Endothelial cell of umbilical vein (primary cell): ENCODE measurements around the gene CSNK1D. TPM values are rescaled to one million over a fixed set of nuclear protein-coding genes. Genes with fewer than 3 reads are reported as not detected.

Source experiments
- BruUV-seq: library from RNA; stranded (reverse); fragments of 400-500 nt; replicated peaks from 2 replicates; lab custom pipeline; 2021; lab: Mats Ljungman, UMichigan
- CTCF ChIA-PET: fragments of 300-600, 350-600 bp; sonication (Branson Sonifier 250); formaldehyde crosslinking; loops from one replicate; lab custom pipeline; 2021; ENCODE audit warnings: antibody characterized with exemption, inconsistent platforms; lab: Charles Lee
- POLR2A ChIA-PET: fragments of 300-600, 350-600 bp; sonication (Branson Sonifier 250); formaldehyde crosslinking; loops from one replicate; lab custom pipeline; 2021; ENCODE audit warnings: antibody characterized with exemption, inconsistent platforms; lab: Charles Lee
- DNase-seq: peaks from one replicate; pipeline ENCODE4 v3.0.0-alpha.2; 2011; ENCODE audit warnings: low read depth, low spot score
- FAIRE-seq: peaks from 2 replicates; lab custom pipeline; 2011; peaks lifted over from hg19 to GRCh38; lab: Jason Lieb, UNC
- H2AFZ ChIP-seq: 2 replicates; pipeline ENCODE4 v1.6.0; 2012; ENCODE audit warnings: low read depth, low read length, control low read depth, inconsistent platforms
- H3K27ac ChIP-seq: 2 replicates; pipeline ENCODE4 v1.5.1; 2011; ENCODE audit warnings: low read depth, mild to moderate bottlenecking, control low read depth, low read length, moderate library complexity; ENCODE audit not compliant: insufficient read depth
- H3K27me3 ChIP-seq, 2 experiments: 2 replicates each; pipeline versions ENCODE4 v1.6.0 to v1.6.1; 2011; ENCODE audit warnings: low read length in 2 of 2, mixed read lengths in 1 of 2; ENCODE audit not compliant: control insufficient read depth in 2 of 2, insufficient read depth in 2 of 2
- H3K36me3 ChIP-seq, 2 experiments: 2 replicates in 1 of 2; 3 replicates in 1 of 2; pipeline ENCODE4 v1.5.1; 2011; ENCODE audit warnings: low read length in 2 of 2, mild to moderate bottlenecking in 1 of 2, moderate library complexity in 1 of 2; ENCODE audit not compliant: control insufficient read depth in 2 of 2, insufficient read depth in 2 of 2; ENCODE audit errors: extremely low read depth in 1 of 2
- H3K4me1 ChIP-seq: 3 replicates; pipeline ENCODE4 v1.5.1; 2011; ENCODE audit warnings: mild to moderate bottlenecking, low read length; ENCODE audit not compliant: control insufficient read depth, insufficient read depth; ENCODE audit errors: extremely low read depth
- H3K4me2 ChIP-seq: 2 replicates; pipeline ENCODE4 v1.6.1; 2011; ENCODE audit warnings: low read length, control low read depth, mixed read lengths; ENCODE audit not compliant: insufficient read depth
- H3K4me3 ChIP-seq, 3 experiments: fragments of 200-600 bp in 1 of 3; sonication (generic), shearing (Covaris generic) in 1 of 3; replicated peaks in 1 of 3; 2 replicates each; pipeline ENCODE4 v1.5.1; 2011 to 2016; ENCODE audit warnings: control low read depth in 3 of 3, low read length in 3 of 3, mild to moderate bottlenecking in 2 of 3, inconsistent platforms in 1 of 3, low read depth in 1 of 3, moderate library complexity in 1 of 3; ENCODE audit not compliant: insufficient read depth in 1 of 3
- H3K79me2 ChIP-seq: 2 replicates; pipeline ENCODE4 v1.6.0; 2012; ENCODE audit warnings: low read length, inconsistent platforms; ENCODE audit not compliant: control insufficient read depth, insufficient read depth
- H3K9ac ChIP-seq: replicated peaks from 2 replicates; pipeline ENCODE3; 2011; ENCODE audit warnings: low read length, control low read depth; ENCODE audit not compliant: insufficient read depth; ENCODE audit errors: extremely low read depth
- H3K9me1 ChIP-seq: replicated peaks from 3 replicates; pipeline ENCODE4 v1.6.0; 2011; ENCODE audit warnings: mild to moderate bottlenecking, low read length; ENCODE audit not compliant: control insufficient read depth, insufficient read depth; ENCODE audit errors: extremely low read depth
- H3K9me3 ChIP-seq: replicated peaks from 2 replicates; pipeline ENCODE4 v1.5.1; 2012; ENCODE audit warnings: low read length, inconsistent platforms; ENCODE audit not compliant: control insufficient read depth, insufficient read depth
- H4K20me1 ChIP-seq: replicated peaks from 2 replicates; pipeline ENCODE3; 2011; ENCODE audit warnings: mild to moderate bottlenecking, low read length; ENCODE audit not compliant: control insufficient read depth, insufficient read depth; ENCODE audit errors: extremely low read depth
- EZH2 ChIP-seq: IDR thresholded peaks from 2 replicates; pipeline ENCODE4 v1.6.1; 2012; ENCODE audit warnings: borderline replicate concordance, low read depth, mild to moderate bottlenecking, moderate library complexity, low read length, inconsistent platforms; ENCODE audit not compliant: severe bottlenecking
- FOS ChIP-seq: IDR thresholded peaks from 2 replicates; pipeline ENCODE4 v1.6.1; 2011; ENCODE audit warnings: mild to moderate bottlenecking, low read length, moderate library complexity, borderline replicate concordance; ENCODE audit not compliant: insufficient read depth
- GATA2 ChIP-seq: IDR thresholded peaks from 2 replicates; pipeline ENCODE4 v1.7.0; 2011; ENCODE audit warnings: low read depth, mild to moderate bottlenecking, moderate library complexity, mixed read lengths, low read length; ENCODE audit not compliant: insufficient read length, insufficient read depth
- JUN ChIP-seq: IDR thresholded peaks from 2 replicates; pipeline ENCODE4 v1.6.1; 2011; ENCODE audit warnings: borderline replicate concordance, low read depth; ENCODE audit not compliant: insufficient read length, insufficient read depth
- MAX ChIP-seq: IDR thresholded peaks from 2 replicates; pipeline ENCODE4 v1.6.1; 2011; ENCODE audit not compliant: insufficient read depth, insufficient read length
- MYC ChIP-seq: IDR thresholded peaks from one replicate; pipeline ENCODE4 v1.6.1; 2011; ENCODE audit warnings: mild to moderate bottlenecking, low read depth, low read length
- POLR2A ChIP-seq: IDR thresholded peaks from 2 replicates; pipeline ENCODE4 v1.6.1; 2012; ENCODE audit warnings: low read depth, mild to moderate bottlenecking, control low read depth, low read length
- POLR2AphosphoS5 ChIP-seq: IDR thresholded peaks from 2 replicates; pipeline ENCODE4 v1.6.1; 2012; ENCODE audit warnings: low read depth, mild to moderate bottlenecking, control low read depth, low read length, moderate library complexity; ENCODE audit not compliant: insufficient read depth
- dilution Hi-C: fragments of 300-500 bp; cut with MboI; formaldehyde crosslinking; loops from one replicate; pipeline ENCODE4 v1.15.0; 2019; ENCODE audit warnings: low sequenced_read_pairs; ENCODE audit not compliant: extremely low pct_ligation_motif_present
- intact Hi-C: fragments of 100-400 bp; cut with micrococcal nuclease; formaldehyde crosslinking; loops from one replicate; pipeline ENCODE4 v1.10.0; 2022
- polyA plus RNA-seq, 4 experiments: library from polyadenylated mRNA; depleted of rRNA in 3 of 4; stranded (reverse) in 3 of 4; unstranded in 1 of 4; fragments of >200 nt; gene quantifications; 2 replicates each; pipeline versions ENCODE4 v1.2.1 to v1.2.3, GENCODE V29; 2011 to 2012; ENCODE audit warnings: missing spikeins in 1 of 4
- total RNA-seq: library from RNA; stranded (reverse); gene quantifications from 2 replicates; pipeline ENCODE4 v1.2.3, GENCODE V29; 2021
- TF ChIP-seq, protein P1 (sequence below), 2 donors: IDR thresholded peaks; 1 replicate in 1 of 2; 2 replicates in 1 of 2; pipeline ENCODE4 v1.5.1; 2011; ENCODE audit warnings: low read length in 2 of 2, mild to moderate bottlenecking in 2 of 2, moderate library complexity in 2 of 2, control low read depth in 1 of 2, inconsistent platforms in 1 of 2, low read depth in 1 of 2; ENCODE audit not compliant: insufficient read depth in 1 of 2; ENCODE audit errors: extremely low read depth in 1 of 2

CSNK1D gene
- total and polyA plus RNA-seq, 2 donors (not counting 3 experiments of a cell fraction or from before 2014, with no cell fraction given) = 127 to 155 TPM

- Histone ChIP-seq H3K4me1 (no peaks in the 10 kb centered on the region), H3K9me1 (no peaks in the 10 kb centered on the region), H3K4me3 (no peak within 1 kb of the TSS), H3K27ac (no peak within 1 kb of the TSS), H3K9ac (no peak within 1 kb of the TSS), H3K9me3 (no peaks in the 10 kb centered on the region), H2AFZ (no peak within 1 kb of the TSS), H3K4me2 (no peak within 1 kb of the TSS), H3K27me3 (peaks cover 0 to 3% of the 10 kb centered on the region in 2 experiments), H3K36me3 (no peaks in the 10 kb centered on the region), H3K79me2 (no peaks in the 10 kb centered on the region), H4K20me1 (no peaks in the 10 kb centered on the region)
- no peak for TF ChIP-seq JUN
- no peak for TF ChIP-seq MAX
- no peak for TF ChIP-seq MYC
- no peak for TF ChIP-seq POLR2AphosphoS5
- TF ChIP-seq, protein P1, sequence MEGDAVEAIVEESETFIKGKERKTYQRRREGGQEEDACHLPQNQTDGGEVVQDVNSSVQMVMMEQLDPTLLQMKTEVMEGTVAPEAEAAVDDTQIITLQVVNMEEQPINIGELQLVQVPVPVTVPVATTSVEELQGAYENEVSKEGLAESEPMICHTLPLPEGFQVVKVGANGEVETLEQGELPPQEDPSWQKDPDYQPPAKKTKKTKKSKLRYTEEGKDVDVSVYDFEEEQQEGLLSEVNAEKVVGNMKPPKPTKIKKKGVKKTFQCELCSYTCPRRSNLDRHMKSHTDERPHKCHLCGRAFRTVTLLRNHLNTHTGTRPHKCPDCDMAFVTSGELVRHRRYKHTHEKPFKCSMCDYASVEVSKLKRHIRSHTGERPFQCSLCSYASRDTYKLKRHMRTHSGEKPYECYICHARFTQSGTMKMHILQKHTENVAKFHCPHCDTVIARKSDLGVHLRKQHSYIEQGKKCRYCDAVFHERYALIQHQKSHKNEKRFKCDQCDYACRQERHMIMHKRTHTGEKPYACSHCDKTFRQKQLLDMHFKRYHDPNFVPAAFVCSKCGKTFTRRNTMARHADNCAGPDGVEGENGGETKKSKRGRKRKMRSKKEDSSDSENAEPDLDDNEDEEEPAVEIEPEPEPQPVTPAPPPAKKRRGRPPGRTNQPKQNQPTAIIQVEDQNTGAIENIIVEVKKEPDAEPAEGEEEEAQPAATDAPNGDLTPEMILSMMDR (IDR thresholded peaks at IDR 0.05; ENCODE audit: extremely low read depth in 1 of 2, insufficient read depth in 1 of 2, low read depth in 1 of 2, low read length in 2 of 2) = no peak
- no peak for TF ChIP-seq POLR2A
- no peak for TF ChIP-seq EZH2
- TF ChIP-seq GATA2 = no peak
- TF ChIP-seq FOS = no peak
- ChIA-PET CTCF (interaction anchor here (0.9 to 1.5 kb wide), 2 partner anchors 12 to 20 kb away, joined by 3 to 6 read pairs; no protein-coding TSS in a partner anchor), POLR2A (no interaction called here)
- BruUV-seq = no TSS peak
- dilution Hi-C loops (no loop called here), intact Hi-C loops (no loop called here)
- DNase-seq (no peak), FAIRE-seq (no peak)
These were observed 44.1 kb upstream of the CSNK1D start, which contains the start of gene CD7 for GRCh38 chr17:82317394-82318168. TSS of gene CD7 (minus strand) at chr17:82317608. CDS start at chr17:82317495, 113 bp downstream.
